Muscle of leg (tissue), 11 donors: ENCODE data around the gene KMT2E. TPM values are rescaled to one million over a fixed set of nuclear protein-coding genes. Genes with fewer than 3 reads are reported as not detected.

Source experiments
- DNase-seq: peaks from one replicate; pipeline ENCODE4 v3.0.0; 2013
- H3K27ac ChIP-seq: one replicate; pipeline ENCODE4 v1.5.1; 2013; ENCODE audit warnings: mild to moderate bottlenecking, low read length, control low read depth
- H3K27me3 ChIP-seq: one replicate; pipeline ENCODE4 v1.6.1; 2013; ENCODE audit warnings: low read length; ENCODE audit not compliant: control insufficient read depth, insufficient read depth
- H3K36me3 ChIP-seq: one replicate; pipeline ENCODE4 v1.6.1; 2013; ENCODE audit warnings: low read length; ENCODE audit not compliant: control insufficient read depth, insufficient read depth
- H3K4me1 ChIP-seq: one replicate; pipeline ENCODE4 v1.6.1; 2013; ENCODE audit warnings: low read length; ENCODE audit not compliant: control insufficient read depth, insufficient read depth
- H3K4me3 ChIP-seq: one replicate; pipeline ENCODE4 v1.5.1; 2013; ENCODE audit warnings: low read length, control low read depth
- H3K9me3 ChIP-seq: replicated peaks from 2 replicates; pipeline ENCODE4 v1.6.1; 2013; ENCODE audit warnings: low read depth, low read length; ENCODE audit not compliant: control insufficient read depth
- WGBS: methylation state at CpG from one replicate; pipeline ENCODE4 v1.1.5; 2013; ENCODE audit warnings: missing lambda C conversion rate; ENCODE audit not compliant: insufficient coverage; 5-methylcytosine and 5-hydroxymethylcytosine counted together
- polyA plus RNA-seq, 8 donors: library from polyadenylated mRNA; unstranded; fragments of 120-200 nt; gene quantifications; one replicate each; pipeline versions ENCODE4 v1.2.1 to v1.2.3, GENCODE V29; 2013; ENCODE audit warnings: inconsistent platforms in 1 of 8, low replicate concordance in 1 of 8; ENCODE audit not compliant: insufficient read length in 8 of 8, insufficient read depth in 1 of 8
- total RNA-seq: library from RNA; stranded (reverse); fragments of 120-200 nt; gene quantifications from one replicate; pipeline ENCODE4 v1.2.4, GENCODE V29; 2013

The KMT2E gene
- total and polyA plus RNA-seq, 9 donors = 28.5 to 55.5 (median 36.1) TPM

GRCh38 chr7:105065104-105065503, 51.1 kb downstream of the KMT2E start:
- Histone ChIP-seq H3K4me1 (no peaks in the 10 kb centered on the region), H3K36me3 (peaks cover 19% of the 10 kb centered on the region), H3K4me3 (no peak overlapping the region), H3K9me3 (no peaks in the 10 kb centered on the region), H3K27me3 (no peaks in the 10 kb centered on the region), H3K27ac (no peak overlapping the region)
- 100% methylated on average over 1 of the region's 1 CpG for WGBS
- DNase-seq = no peak

GRCh38 chr7:105067691-105068090, 53.7 kb downstream of the KMT2E start:
- WGBS = 96% methylated on average over 4 of the region's 5 CpGs
- H3K9me3 ChIP-seq = no peaks in the 10 kb centered on the region
- no peak overlapping the region for H3K27ac ChIP-seq
- no peak for DNase-seq
- no peak overlapping the region for H3K4me3 ChIP-seq
- peaks cover 26% of the 10 kb centered on the region for H3K36me3 ChIP-seq
- H3K4me1 ChIP-seq = no peaks in the 10 kb centered on the region
- no peaks in the 10 kb centered on the region for H3K27me3 ChIP-seq

GRCh38 chr7:105068886-105069285, 54.9 kb downstream of the KMT2E start:
- Histone ChIP-seq H3K4me3 (no peak overlapping the region), H3K27ac (no peak overlapping the region), H3K4me1 (no peaks in the 10 kb centered on the region), H3K36me3 (peaks cover 21% of the 10 kb centered on the region), H3K27me3 (no peaks in the 10 kb centered on the region), H3K9me3 (no peaks in the 10 kb centered on the region)
- no peak for DNase-seq
- no CpG with 5 or more reads among the region's 1 CpG for WGBS

- Histone ChIP-seq H3K27me3 (no peaks in the 10 kb centered on the region), H3K27ac (no peak overlapping the region), H3K36me3 (peaks cover 20% of the 10 kb centered on the region), H3K4me1 (no peaks in the 10 kb centered on the region), H3K9me3 (no peaks in the 10 kb centered on the region), H3K4me3 (no peak overlapping the region)
- no peak for DNase-seq
- 100% methylated on average over 1 of the region's 1 CpG for WGBS
These were observed 59.1 kb downstream of the KMT2E start for GRCh38 chr7:105073143-105073542.

- Histone ChIP-seq H3K4me1 (no peaks in the 10 kb centered on the region), H3K9me3 (no peaks in the 10 kb centered on the region), H3K4me3 (no peak overlapping the region), H3K27me3 (no peaks in the 10 kb centered on the region), H3K27ac (no peak overlapping the region), H3K36me3 (peaks cover 36% of the 10 kb centered on the region)
- DNase-seq = no peak
- 82% methylated on average over 3 of the region's 6 CpGs for WGBS
These were observed 65.3 kb downstream of the KMT2E start for GRCh38 chr7:105079348-105079747.

GRCh38 chr7:105084581-105084980, 70.6 kb downstream of the KMT2E start:
- peaks cover 30% of the 10 kb centered on the region for H3K36me3 ChIP-seq
- H3K9me3 ChIP-seq = no peaks in the 10 kb centered on the region
- no peak overlapping the region for H3K4me3 ChIP-seq
- H3K27me3 ChIP-seq = no peaks in the 10 kb centered on the region
- H3K4me1 ChIP-seq = no peaks in the 10 kb centered on the region
- DNase-seq = no peak
- WGBS = no CpG with 5 or more reads among the region's 1 CpG
- H3K27ac ChIP-seq = no peak overlapping the region

GRCh38 chr7:105086850-105087249, 72.8 kb downstream of the KMT2E start:
- Histone ChIP-seq H3K4me1 (no peaks in the 10 kb centered on the region), H3K9me3 (no peaks in the 10 kb centered on the region), H3K36me3 (peaks cover 21% of the 10 kb centered on the region), H3K27ac (no peak overlapping the region), H3K4me3 (no peak overlapping the region), H3K27me3 (no peaks in the 10 kb centered on the region)
- no peak for DNase-seq
- WGBS = no CpG with 5 or more reads among the region's 3 CpGs

- DNase-seq = no peak
- Histone ChIP-seq H3K4me1 (no peaks in the 10 kb centered on the region), H3K27ac (no peak overlapping the region), H3K9me3 (no peaks in the 10 kb centered on the region), H3K27me3 (no peaks in the 10 kb centered on the region), H3K4me3 (no peak overlapping the region), H3K36me3 (peaks cover 27% of the 10 kb centered on the region)
- no CpG with 5 or more reads among the region's 6 CpGs for WGBS
These were observed 74.0 kb downstream of the KMT2E start for GRCh38 chr7:105087981-105088380.

- H3K36me3 ChIP-seq = peaks cover 26% of the 10 kb centered on the region
- no peaks in the 10 kb centered on the region for H3K27me3 ChIP-seq
- H3K27ac ChIP-seq = no peak overlapping the region
- no peaks in the 10 kb centered on the region for H3K4me1 ChIP-seq
- no CpG with 5 or more reads among the region's 2 CpGs for WGBS
- H3K9me3 ChIP-seq = no peaks in the 10 kb centered on the region
- DNase-seq = no peak
- H3K4me3 ChIP-seq = no peak overlapping the region
These were observed 74.5 kb downstream of the KMT2E start for GRCh38 chr7:105088456-105088855.

GRCh38 chr7:105094966-105095365, 81.0 kb downstream of the KMT2E start:
- Histone ChIP-seq H3K4me1 (no peaks in the 10 kb centered on the region), H3K9me3 (no peaks in the 10 kb centered on the region), H3K27me3 (no peaks in the 10 kb centered on the region), H3K4me3 (no peak overlapping the region), H3K27ac (no peak overlapping the region), H3K36me3 (peaks cover 20% of the 10 kb centered on the region)
- DNase-seq = no peak

GRCh38 chr7:105096306-105096705, 82.3 kb downstream of the KMT2E start:
- H3K27ac ChIP-seq = no peak overlapping the region
- no peaks in the 10 kb centered on the region for H3K4me1 ChIP-seq
- H3K4me3 ChIP-seq = no peak overlapping the region
- no CpG with 5 or more reads among the region's 3 CpGs for WGBS
- no peaks in the 10 kb centered on the region for H3K27me3 ChIP-seq
- H3K36me3 ChIP-seq = peaks cover 23% of the 10 kb centered on the region
- H3K9me3 ChIP-seq = no peaks in the 10 kb centered on the region
- DNase-seq = no peak
